ENCODE measurements around the gene MARF1.
"Not testable (repeated sequence)": the region's sequence is repeated elsewhere in the genome, so short reads cannot be mapped to it uniquely, and the experiment has no call there.

The MARF1 gene

DNA sequence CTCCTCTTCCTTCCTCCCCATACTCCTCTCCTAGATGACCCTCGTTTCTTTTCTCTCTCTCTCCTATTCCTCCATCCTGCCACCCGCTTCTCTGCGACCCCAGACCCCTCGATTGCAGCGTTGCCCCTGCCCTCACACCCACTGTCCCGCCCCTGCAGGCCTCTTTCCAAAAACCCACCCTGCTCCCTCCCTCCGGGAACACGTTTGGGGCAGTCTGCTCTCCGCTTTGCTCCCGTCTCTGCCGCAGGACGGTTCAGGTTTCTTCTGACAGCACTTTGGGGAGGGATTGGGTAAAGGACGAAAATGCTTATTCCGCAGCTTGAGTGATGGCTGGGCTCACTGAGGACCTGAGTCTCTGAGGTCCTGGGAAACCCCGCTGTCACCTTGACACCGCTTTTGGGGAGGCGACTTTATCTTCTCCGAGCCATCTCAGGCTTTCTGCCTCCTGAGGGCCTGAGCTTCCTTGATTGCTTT is 7.8 kb upstream of the MARF1 start:
- no peak for DNase-seq

- peak; percentile 72 for DNase-seq
Observed at GRCh38 chr16:15650019-15650697, 7.2 kb upstream of the MARF1 start, which contains the start of gene NDE1. NDE1 (plus strand) TSS chr16:15650245; CDS start chr16:15664779, 14,534 bp downstream.

- DNase-seq = no peak
Observed at GRCh38 chr16:15649727-15650018, 6.7 kb upstream of the MARF1 start.

- not testable (repeated sequence) for DNase-seq
Observed at GRCh38 chr16:15649311-15649710, 6.4 kb upstream of the MARF1 start.

GRCh38 chr16:15648135-15648730 is 5.3 kb upstream of the MARF1 start:
- no peak for DNase-seq

- no peak for DNase-seq
Observed at GRCh38 chr16:15647294-15648014, 4.5 kb upstream of the MARF1 start.

- DNase-seq = not testable (repeated sequence)
Observed at GRCh38 chr16:15646557-15647293, 3.8 kb upstream of the MARF1 start.

DNA sequence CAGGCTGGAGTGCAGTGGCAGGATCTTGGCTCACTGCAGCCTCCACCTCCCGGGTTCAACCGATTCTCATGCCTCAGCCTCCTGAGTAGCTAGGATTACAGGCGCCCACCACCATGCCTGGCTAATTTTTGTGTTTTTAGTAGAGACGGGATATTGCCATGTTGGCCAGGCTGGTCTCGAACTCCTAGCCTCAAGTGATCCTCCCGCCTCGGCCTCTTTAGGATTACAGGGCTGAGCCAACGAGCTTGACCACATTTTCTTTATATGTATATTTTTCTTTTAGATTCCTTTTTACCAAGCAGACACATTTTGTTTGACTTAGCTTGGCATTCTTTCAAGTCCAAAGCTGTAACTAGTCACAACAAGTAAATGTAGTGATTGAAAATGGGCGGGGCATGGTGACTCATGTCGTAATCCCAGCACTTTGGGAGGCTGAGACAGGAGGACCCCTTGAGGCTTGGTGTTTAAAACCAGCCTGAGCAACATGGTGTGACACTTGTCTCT is 2.1 kb upstream of the MARF1 start:
- peak; percentile 12 for DNase-seq

- peak; percentile 7 for DNase-seq
Observed at GRCh38 chr16:15644267-15644961, 1.5 kb upstream of the MARF1 start.

DNA sequence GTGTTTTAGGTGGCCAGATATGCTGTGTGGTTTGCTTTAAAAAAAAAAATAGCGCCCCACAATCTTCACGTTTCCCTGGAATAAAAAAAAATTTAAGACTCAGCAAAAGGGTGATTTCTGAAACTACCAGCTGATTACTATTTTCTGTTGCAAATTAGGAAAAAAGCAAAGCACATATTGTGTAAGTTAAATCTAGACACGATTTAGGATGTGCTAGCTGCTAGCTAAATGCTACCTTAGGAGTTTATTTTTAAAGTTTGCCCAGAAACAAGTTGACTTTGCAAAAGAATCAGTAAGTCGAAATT is 944 bp upstream of the MARF1 start:
- DNase-seq = no peak

DNA sequence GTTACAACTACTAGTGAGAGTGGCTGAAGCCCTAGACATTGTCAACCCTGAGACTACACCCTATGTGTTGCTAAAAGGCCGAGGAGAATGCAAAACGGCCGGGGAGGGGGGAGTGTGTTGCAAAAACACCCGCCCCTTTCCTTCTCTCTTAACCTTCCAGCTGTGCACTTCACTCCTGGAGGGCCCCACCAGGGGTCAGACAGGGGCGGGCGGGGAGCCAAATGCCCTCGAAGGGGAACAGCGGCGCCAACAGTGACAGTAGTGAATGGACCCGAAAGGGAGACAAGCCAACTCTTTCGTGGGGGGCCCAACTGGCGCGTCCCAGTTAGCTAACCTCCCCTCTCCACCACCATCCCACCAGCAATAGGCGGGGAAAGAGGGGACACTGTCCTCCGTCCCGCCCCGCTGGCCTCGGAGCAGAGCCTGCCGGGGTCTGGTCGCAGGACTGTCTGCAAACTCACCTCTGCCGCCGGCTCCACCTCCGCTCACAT is 352 bp downstream of the MARF1 start:
- DNase-seq = peak; percentile 58

DNA sequence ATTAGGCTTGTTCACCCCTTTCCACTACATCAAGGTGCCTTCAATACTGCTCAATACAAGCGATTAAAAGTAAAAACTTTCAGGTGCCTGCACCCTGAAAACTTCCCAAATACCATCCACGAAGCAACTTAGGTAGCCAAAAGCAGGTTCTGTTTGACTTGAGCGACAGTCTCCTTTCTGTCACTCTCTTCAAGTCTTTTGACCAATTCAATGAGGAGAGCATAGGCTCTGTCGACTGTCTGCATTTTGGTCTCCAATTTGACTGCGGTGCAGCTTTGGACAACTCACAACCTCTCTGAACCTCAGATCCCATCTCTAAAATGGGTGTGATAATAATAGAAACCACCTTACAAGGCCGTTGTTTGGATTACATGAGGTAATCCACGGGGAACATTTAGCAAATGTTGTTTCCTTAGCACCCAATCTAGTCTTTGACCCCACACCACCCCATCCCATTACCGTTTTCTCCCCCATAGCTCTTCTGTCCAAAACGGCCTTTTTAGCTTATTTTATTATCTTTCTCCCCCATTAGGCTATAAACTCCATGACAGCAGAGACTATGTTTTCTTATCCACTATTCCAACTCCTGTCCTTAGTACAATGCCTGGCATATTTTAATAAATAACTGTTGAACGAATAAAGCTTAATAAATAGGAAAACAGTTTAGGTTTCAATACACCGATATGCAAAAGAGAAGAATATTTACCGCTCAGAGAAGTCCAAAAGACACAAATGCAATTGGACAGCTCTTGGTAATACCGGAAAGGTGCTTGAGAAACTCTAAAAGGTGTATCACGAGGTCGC is 999 bp downstream of the MARF1 start:
- DNase-seq = no peak

GRCh38 chr16:15640966-15641365 is 2.0 kb downstream of the MARF1 start:
- DNase-seq = no peak

GRCh38 chr16:15639061-15639568 is 3.8 kb downstream of the MARF1 start:
- no peak for DNase-seq

GRCh38 chr16:15636392-15636873 is 6.5 kb downstream of the MARF1 start:
- DNase-seq = no peak

GRCh38 chr16:15635926-15636325 is 7.0 kb downstream of the MARF1 start:
- DNase-seq = no peak

DNA sequence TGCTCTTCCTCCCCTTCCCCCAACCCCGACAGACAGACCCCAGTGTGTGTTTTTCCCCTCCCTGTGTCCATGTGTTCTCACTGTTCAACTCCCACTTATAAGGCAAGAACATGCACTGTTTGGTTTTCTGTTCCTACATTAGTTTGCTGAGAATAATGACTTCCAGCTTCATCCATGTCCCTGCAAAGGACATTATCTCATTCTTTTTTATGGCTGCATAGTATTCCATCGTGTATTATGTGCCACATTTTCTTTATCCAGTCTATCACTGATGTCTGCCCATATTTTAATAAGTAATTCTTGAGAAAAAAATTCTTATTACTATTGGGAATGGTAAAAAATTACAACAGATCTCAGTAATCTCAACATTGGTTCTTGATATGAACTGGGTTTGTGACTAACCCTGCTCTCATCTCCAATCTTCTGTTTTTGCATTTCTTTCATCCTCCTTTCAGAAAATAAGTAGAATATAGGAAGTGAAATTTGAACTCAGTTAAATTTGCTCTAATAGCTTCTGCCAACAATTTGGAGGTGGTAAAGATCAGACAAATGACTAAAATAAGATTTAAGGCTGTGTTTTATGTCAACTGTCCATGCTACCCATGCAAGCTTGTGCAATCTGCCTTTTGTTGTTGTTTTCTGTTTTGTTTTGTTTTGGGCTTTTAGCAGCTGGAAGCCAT is 11.1 kb downstream of the MARF1 start:
- no peak for DNase-seq

DNA sequence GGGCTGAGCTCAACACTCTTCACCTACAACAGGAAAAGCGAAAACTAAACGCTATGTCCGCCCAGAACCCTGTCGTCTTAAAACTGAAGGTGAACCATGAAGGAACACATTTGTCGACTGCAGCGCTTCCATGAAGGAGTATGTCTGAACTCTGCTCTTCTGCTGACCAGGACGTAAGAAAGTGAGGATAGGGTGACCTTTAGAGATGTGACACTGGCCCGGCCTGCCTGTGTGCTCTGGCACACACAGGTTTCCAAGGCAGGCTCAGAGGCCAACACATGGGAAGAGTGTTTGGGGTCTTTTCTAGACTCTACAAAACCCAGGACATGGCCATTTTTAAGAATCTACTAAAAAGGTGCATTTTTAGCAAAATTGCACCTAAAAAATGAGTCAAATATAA is 21.1 kb downstream of the MARF1 start:
- no peak for DNase-seq

GRCh38 chr16:15621456-15621855 is 21.5 kb downstream of the MARF1 start:
- DNase-seq = no peak

DNA sequence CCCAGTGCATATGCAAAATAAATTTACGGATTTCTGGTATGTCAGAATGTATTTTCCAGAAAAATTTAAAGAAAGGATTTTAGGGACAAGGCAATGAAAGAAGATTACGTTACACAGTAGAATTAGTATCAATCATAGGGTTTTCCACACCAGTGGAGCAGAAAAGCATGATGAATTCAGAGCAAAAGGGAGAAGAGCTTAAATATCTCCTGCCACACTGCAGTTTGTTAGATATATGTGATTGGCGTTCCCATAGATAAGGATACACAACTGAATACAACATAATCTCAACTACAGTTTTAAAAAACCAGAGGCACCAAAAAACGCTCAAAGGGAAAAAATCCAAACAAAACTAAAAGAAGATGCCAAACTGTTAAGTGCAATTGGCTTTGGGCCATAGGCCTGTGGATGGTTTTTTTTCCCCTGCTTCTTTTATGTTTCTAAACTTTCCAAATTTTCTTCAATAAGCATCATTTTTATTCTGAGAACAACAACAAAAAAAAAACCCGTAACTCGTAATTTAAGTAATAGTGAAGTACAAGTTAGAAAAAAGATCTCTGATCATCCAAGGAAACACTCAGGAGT is 22.3 kb downstream of the MARF1 start:
- no peak for DNase-seq

Data from DMS79 treated with DMSO at 0.1 percent for 48 hours (cell line).